Hematopoietic multipotent progenitor cell (in vitro differentiated cells): ENCODE results near the gene SLF2. TPM values are rescaled to one million over a fixed set of nuclear protein-coding genes. Genes with fewer than 3 reads are reported as not detected.
A peak's percentile ranks its signal among the peaks of the same experiment; 100 is the strongest.

Experiments used
- DNase-seq, 3 donors: peaks; one replicate each; pipeline ENCODE4 v3.0.0-alpha.2; 2011 to 2015; ENCODE audit warnings: low read depth in 2 of 3, low spot score in 2 of 3
- small RNA-seq: library from RNA; depleted of rRNA; stranded (forward); fragments of <200 nt; gene quantifications from one replicate; pipeline ENCODE3, GENCODE V24; 2012
- total RNA-seq: library from RNA; depleted of rRNA; stranded (reverse); fragments of >200 nt; gene quantifications from one replicate; pipeline ENCODE4 v1.2.3, GENCODE V29; 2012

Gene SLF2
- total RNA-seq, 1 donor, result 9.2 TPM

GRCh38 chr10:101011517-101012423, 99.0 kb downstream of the SLF2 start:
- DNase-seq, result no peak

DNA sequence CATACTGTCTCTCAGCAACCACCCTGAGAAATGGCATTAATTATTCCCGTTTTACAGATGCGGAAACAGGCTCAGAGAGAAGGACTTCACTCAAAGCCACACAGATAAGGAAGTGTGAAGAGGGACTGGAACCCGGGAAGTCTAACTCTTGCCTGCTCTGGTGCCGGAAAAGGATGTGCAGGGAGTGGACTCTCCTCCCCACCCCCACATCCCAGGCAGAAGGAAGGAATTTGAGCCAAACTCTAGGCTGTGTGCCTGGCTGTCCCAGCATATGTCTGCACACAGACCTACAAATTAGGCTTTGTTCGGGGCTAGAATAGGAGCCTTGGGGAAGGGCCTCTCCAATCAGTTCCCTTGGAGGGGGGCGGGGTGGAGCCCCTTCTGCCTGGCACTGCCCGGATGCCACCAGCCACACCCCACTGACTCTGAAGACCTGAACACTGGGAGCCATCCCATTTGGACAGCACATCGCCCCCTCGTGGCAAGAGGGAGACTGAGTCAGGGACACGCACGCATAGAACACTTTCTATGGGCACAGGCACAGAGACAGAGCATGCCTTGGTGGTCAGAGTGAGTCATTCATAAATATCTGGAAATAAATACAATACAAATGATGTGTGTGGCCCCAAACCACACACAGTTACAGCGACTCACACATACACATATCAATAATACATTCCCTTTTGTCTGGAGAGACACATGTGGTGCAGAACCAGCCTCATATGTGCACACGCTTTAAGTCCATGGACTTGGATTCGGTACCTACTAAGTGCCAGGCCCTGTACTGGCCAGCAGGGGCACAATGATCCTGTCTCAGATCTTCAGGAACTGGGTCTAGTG, 100.0 kb downstream of the SLF2 start:
- DNase-seq, result peak; percentile 48 to 95 (median 86)

DNA sequence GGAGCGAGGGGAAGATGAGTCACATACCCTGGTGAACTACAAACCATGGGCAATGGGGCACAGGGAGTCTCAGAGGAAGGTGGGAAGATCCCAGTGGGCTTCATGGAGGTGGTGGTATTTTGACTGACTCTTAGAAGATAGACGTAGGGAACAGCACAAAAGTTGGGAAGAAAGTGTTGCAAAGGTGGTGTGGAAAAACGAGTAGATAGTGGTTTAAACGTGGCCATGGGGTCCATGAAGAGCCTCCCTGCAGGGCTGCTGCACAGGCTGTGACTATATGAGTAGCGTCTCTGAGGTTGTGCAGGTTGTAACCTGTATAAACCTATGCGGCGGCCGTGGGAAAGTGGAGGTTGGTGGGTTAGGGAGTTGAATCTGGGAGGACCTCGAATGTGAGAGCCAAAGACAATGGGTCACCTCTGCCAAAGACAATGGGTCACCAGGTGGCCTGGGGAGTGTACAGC, 100.6 kb downstream of the SLF2 start:
- DNase-seq, result no peak

DNA sequence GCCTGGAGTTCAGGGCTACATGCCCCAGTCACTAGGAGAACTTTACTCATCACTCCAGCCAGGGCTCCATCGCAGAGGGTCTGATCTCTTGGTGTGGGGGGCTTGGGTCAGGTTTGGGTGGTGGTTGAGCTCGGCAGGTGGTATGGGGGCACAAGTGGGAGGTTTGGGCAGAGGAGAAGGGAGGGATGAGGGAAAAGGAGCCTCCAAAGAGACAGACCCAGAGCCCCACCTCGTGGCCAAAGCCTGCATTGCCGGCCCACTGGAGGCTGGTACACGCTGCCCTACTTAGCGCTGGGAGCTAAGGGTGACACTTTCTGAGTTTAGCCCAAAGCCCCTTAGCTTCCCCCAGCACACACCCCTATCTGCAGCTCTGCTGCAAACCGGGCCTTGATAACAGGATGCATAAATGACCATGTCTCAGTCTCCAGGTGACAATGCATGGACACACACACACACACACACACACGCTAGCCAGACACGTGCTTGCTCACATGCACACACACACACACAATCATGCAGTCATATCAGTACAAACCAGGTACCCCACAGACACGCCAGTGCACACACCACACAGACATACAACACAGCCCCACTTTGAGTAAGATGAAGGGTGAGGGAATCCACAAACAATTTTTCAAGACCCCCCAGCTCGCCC, 101.6 kb downstream of the SLF2 start:
- DNase-seq, result peak; percentile 42 to 71 (median 60)

Small RNA genes within 50 kb of the gene (small RNA-seq; reads per million reads assigned to genes)
- not detected for gene MIR608
- not detected for gene RF00019

Other genes with a start within 250 kb of the SLF2 start
- gene PAX2, start 167.4 kb upstream of the SLF2 start, total RNA-seq, result not detected
- 0.54 TPM for gene SEMA4G, start 56.5 kb downstream of the SLF2 start, total RNA-seq
- 81.6 TPM for gene MRPL43, start 74.5 kb downstream of the SLF2 start, total RNA-seq
- 13.2 TPM for gene TWNK, start 74.6 kb downstream of the SLF2 start, total RNA-seq
- gene LZTS2, start 86.8 kb downstream of the SLF2 start, total RNA-seq, result 41.2 TPM
- 1.3 TPM for gene PDZD7, start 118.2 kb downstream of the SLF2 start, total RNA-seq
- 123 TPM for gene SFXN3, start 118.3 kb downstream of the SLF2 start, total RNA-seq
- gene KAZALD1, start 149.0 kb downstream of the SLF2 start, total RNA-seq, result 5.9 TPM
- not detected for gene TLX1, start 218.3 kb downstream of the SLF2 start, total RNA-seq